Measurements from ENCODE around the gene POMP. TPM values are rescaled to one million over a fixed set of nuclear protein-coding genes. Genes with fewer than 3 reads are reported as not detected.
A peak's percentile ranks its signal among the peaks of the same experiment; 100 is the strongest.

Gene POMP
- total RNA-seq = 10 to 100 TPM; 31.8 to 60.6 (median 50.2) TPM
- long read RNA-seq, transcript POMP-201 (6 exons, 1,330 nt) = major isoform, 60 of 67 reads
- long read RNA-seq, partial matches to known transcripts = 4 of 67 reads
- long read RNA-seq, other reads (novel, unspliced or antisense) = 3 of 67 reads

GRCh38 chr13:28658796-28659620, at the start of gene POMP:
TSS of gene POMP (plus strand) at chr13:28659130. CDS start at chr13:28659185, 55 bp downstream.
- DNase-seq (peak; percentile 94 to 96 (median 96)), ATAC-seq (peak; percentile 95 to 99 (median 98))
- Histone ChIP-seq H3K36me3 (peaks cover 0 to 20% (median 8%) of the 10 kb centered on the region in 4 donors), H3K9me3 (no peaks in the 10 kb centered on the region), H3K27ac (peak within 1 kb of the TSS; percentile 78 to 97 (median 81)), H3K4me3 (peak within 1 kb of the TSS; percentile 79 to 91 (median 86)), H3K27me3 (no peaks in the 10 kb centered on the region), H3K4me1 (peaks cover 0 to 25% (median 10%) of the 10 kb centered on the region in 4 donors)
- under 1% methylated on average over 19 of the region's 64 CpGs for WGBS (ENCODE audit: insufficient coverage, low coverage, low lambda C conversion rate, missing lambda C conversion rate)
- TF ChIP-seq CTCF (IDR thresholded peaks at IDR 0.05) (no peak), POLR2A (IDR thresholded peaks at IDR 0.05) (peak; percentile 95)
- intact Hi-C loops (cut with DNase I) = no loop called here

GRCh38 chr13:28609381-28609780, 49.5 kb upstream of the POMP start:
- Histone ChIP-seq H3K27me3 (no peaks in the 10 kb centered on the region), H3K4me3 (no peak overlapping the region), H3K36me3 (no peaks in the 10 kb centered on the region), H3K27ac (no peak overlapping the region), H3K4me1 (no peaks in the 10 kb centered on the region), H3K9me3 (no peaks in the 10 kb centered on the region)
- DNase-seq (no peak), ATAC-seq (no peak)
- 100% methylated on average over 1 of the region's 1 CpG for WGBS (ENCODE audit: insufficient coverage, low coverage, low lambda C conversion rate, missing lambda C conversion rate)
- TF ChIP-seq POLR2A (IDR thresholded peaks at IDR 0.05) = no peak
- TF ChIP-seq CTCF (IDR thresholded peaks at IDR 0.05) = no peak
- intact Hi-C loops (cut with DNase I) = no loop called here

GRCh38 chr13:28609926-28610325, 49.0 kb upstream of the POMP start:
- no peak overlapping the region for H3K4me3 ChIP-seq
- no peaks in the 10 kb centered on the region for H3K9me3 ChIP-seq
- H3K4me1 ChIP-seq = no peaks in the 10 kb centered on the region
- DNase-seq (no peak), ATAC-seq (no peak)
- H3K36me3 ChIP-seq = no peaks in the 10 kb centered on the region
- WGBS (ENCODE audit: insufficient coverage, low coverage, low lambda C conversion rate, missing lambda C conversion rate) = 27% methylated on average over 1 of the region's 1 CpG
- no peaks in the 10 kb centered on the region for H3K27me3 ChIP-seq
- H3K27ac ChIP-seq = no peak overlapping the region
- TF ChIP-seq CTCF (IDR thresholded peaks at IDR 0.05) = no peak
- no peak for TF ChIP-seq POLR2A (IDR thresholded peaks at IDR 0.05)
- intact Hi-C loops (cut with DNase I) = no loop called here

GRCh38 chr13:28610996-28611395, 47.9 kb upstream of the POMP start:
- no peak for TF ChIP-seq CTCF (IDR thresholded peaks at IDR 0.05)
- no peak for TF ChIP-seq POLR2A (IDR thresholded peaks at IDR 0.05)
- intact Hi-C loops (cut with DNase I) = no loop called here

More at GRCh38 chr13:28610996-28611395, 47.9 kb upstream of the POMP start:
- ATAC-seq (no peak), DNase-seq (no peak)
- H3K36me3 ChIP-seq = no peaks in the 10 kb centered on the region
- WGBS (ENCODE audit: insufficient coverage, low coverage, low lambda C conversion rate, missing lambda C conversion rate) = 71% methylated on average over 6 of the region's 6 CpGs
- H3K27ac ChIP-seq = no peak overlapping the region
- H3K4me1 ChIP-seq = no peaks in the 10 kb centered on the region
- no peaks in the 10 kb centered on the region for H3K27me3 ChIP-seq
- no peaks in the 10 kb centered on the region for H3K9me3 ChIP-seq
- no peak overlapping the region for H3K4me3 ChIP-seq

Measured in right lobe of liver (tissue), 6 donors.